ENCODE data around the gene SMAGP. TPM values are rescaled to one million over a fixed set of nuclear protein-coding genes. Genes with fewer than 3 reads are reported as not detected.
"Not testable (repeated sequence)": the region's sequence is repeated elsewhere in the genome, so short reads cannot be mapped to it uniquely, and the experiment has no call there.

SMAGP gene
- total RNA-seq, 3 donors from 2014 or later, result 5.8 to 16.1 (median 15.5) TPM

DNA sequence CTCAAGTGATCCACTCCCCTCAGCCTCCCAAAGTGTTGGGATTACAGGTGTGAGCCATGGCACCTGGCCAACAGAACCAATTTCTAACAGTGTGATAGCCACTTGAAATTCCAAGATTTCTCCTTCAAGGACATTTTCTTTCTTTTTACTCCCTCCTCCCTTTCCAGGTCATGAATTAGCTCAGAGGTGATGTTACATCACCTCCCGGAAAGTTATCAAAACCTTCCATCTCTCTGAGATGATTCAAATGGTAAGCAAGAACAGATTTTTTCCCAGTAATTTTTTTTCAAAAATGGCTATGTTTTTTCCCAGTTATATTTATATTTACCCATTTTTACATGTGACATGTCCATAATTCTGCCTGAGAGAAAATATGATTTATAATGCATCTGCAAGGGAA, 15.6 kb upstream of the SMAGP start:
- no peaks in the 10 kb centered on the region for H3K36me3 ChIP-seq
- intact Hi-C loops (cut with DNase I; ENCODE audit: low total_unique reads), result no loop called here
- DNase-seq (ENCODE audit: low spot score in 2 of 2), result no peak
- no peaks in the 10 kb centered on the region for H3K27me3 ChIP-seq
- no peak overlapping the region for H3K27ac ChIP-seq
- H3K9me3 ChIP-seq, result no peaks in the 10 kb centered on the region
- no peaks in the 10 kb centered on the region for H3K4me1 ChIP-seq
- H3K4me3 ChIP-seq, result no peak overlapping the region
- TF ChIP-seq, protein P1, sequence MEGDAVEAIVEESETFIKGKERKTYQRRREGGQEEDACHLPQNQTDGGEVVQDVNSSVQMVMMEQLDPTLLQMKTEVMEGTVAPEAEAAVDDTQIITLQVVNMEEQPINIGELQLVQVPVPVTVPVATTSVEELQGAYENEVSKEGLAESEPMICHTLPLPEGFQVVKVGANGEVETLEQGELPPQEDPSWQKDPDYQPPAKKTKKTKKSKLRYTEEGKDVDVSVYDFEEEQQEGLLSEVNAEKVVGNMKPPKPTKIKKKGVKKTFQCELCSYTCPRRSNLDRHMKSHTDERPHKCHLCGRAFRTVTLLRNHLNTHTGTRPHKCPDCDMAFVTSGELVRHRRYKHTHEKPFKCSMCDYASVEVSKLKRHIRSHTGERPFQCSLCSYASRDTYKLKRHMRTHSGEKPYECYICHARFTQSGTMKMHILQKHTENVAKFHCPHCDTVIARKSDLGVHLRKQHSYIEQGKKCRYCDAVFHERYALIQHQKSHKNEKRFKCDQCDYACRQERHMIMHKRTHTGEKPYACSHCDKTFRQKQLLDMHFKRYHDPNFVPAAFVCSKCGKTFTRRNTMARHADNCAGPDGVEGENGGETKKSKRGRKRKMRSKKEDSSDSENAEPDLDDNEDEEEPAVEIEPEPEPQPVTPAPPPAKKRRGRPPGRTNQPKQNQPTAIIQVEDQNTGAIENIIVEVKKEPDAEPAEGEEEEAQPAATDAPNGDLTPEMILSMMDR (IDR thresholded peaks at IDR 0.05), result no peak
- no peak for TF ChIP-seq POLR2AphosphoS5 (IDR thresholded peaks at IDR 0.05)
- TF ChIP-seq POLR2A (IDR thresholded peaks at IDR 0.05), result no peak

DNA sequence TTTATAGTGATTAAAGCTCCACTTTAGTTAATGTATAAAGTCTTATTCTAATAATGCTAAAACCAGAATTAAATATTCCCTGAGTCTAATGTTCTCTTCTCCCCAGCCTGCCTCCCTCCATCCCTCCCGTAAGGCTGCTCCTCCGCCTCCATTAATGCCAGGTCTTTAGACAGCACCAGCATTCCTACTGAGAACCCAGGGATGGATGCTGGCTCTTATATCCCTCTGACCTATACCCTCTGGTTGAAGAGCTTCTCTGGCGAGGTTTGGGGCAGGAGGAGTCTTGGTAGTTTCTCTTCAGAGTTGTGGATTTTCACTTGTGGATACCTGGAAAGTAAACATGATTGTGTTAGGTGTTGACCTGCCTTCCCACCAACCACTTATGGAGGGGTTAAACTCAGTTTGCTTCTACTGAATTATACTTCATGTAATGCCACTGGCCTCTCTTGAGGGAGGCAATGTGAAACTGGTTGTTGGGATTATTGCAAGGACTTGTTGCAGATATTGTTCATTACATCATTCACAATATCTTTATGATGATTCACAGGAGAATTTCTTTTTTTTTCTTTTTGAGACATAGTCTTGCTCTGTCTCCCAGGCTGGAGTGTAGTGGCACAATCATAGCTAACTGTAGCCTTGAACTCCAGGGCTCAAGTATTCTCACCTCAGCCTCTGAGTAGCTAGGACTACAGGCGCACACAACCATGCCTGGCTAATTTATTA, 11.1 kb upstream of the SMAGP start:
- H3K27me3 ChIP-seq, result no peaks in the 10 kb centered on the region
- no peak overlapping the region for H3K27ac ChIP-seq
- no peak for DNase-seq (ENCODE audit: low spot score in 2 of 2)
- H3K36me3 ChIP-seq, result no peaks in the 10 kb centered on the region
- no peaks in the 10 kb centered on the region for H3K9me3 ChIP-seq
- no peak overlapping the region for H3K4me3 ChIP-seq
- TF ChIP-seq POLR2AphosphoS5 (IDR thresholded peaks at IDR 0.05), result no peak
- TF ChIP-seq, protein P1 (IDR thresholded peaks at IDR 0.05), result no peak
- H3K4me1 ChIP-seq, result no peaks in the 10 kb centered on the region
- intact Hi-C loops (cut with DNase I; ENCODE audit: low total_unique reads), result no loop called here

GRCh38 chr12:51275088-51275487, 4.9 kb upstream of the SMAGP start:
- no peaks in the 10 kb centered on the region for H3K4me1 ChIP-seq
- TF ChIP-seq, protein P1 (IDR thresholded peaks at IDR 0.05), result no peak
- TF ChIP-seq POLR2A (IDR thresholded peaks at IDR 0.05) (no peak), POLR2AphosphoS5 (IDR thresholded peaks at IDR 0.05) (no peak)
- H3K27ac ChIP-seq, result no peak overlapping the region
- DNase-seq (ENCODE audit: low spot score in 2 of 2), result no peak
- no peaks in the 10 kb centered on the region for H3K9me3 ChIP-seq
- intact Hi-C loops (cut with DNase I; ENCODE audit: low total_unique reads), result no loop called here
- no peaks in the 10 kb centered on the region for H3K27me3 ChIP-seq
- H3K4me3 ChIP-seq, result no peak overlapping the region
- no peaks in the 10 kb centered on the region for H3K36me3 ChIP-seq

- H3K9me3 ChIP-seq; H3K4me3 ChIP-seq; H3K27me3 ChIP-seq; H3K4me1 ChIP-seq; DNase-seq (ENCODE audit: low spot score in 2 of 2); H3K27ac ChIP-seq; H3K36me3 ChIP-seq: not testable (repeated sequence)
- intact Hi-C loops (cut with DNase I; ENCODE audit: low total_unique reads), result loop anchor here (5.0 kb wide), 1 partner anchor 69 kb away; no protein-coding TSS in a partner anchor
These were observed 2.6 kb upstream of the SMAGP start for GRCh38 chr12:51272810-51273209.

DNA sequence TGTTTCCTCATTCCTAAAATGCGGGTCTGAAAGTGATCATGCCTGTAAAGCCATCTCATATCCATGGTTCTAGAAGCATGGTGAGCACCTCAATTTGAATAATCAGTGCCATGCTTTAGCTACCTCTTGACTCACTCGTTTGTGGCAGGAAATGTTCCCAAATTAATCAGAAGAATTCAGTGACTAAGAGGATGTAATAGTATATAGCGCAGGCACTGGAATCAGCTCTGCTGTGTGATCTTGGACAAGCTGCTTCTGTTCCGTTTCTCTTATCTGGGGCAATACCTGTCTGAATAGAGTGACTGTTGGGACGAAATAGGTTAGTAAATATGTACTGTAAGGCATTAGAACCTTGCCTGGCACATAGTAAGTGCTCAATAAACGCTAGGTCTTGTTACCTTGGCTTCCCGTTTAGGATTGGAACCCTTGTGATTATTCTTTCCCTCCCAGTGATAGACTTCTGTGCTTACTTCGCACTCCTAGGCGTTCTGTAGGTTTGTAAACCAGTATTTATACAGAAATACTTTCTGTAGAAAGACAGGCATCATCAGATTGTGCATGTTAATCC, 820 bp upstream of the SMAGP start:
- intact Hi-C loops (cut with DNase I; ENCODE audit: low total_unique reads), result loop anchor here (5.0 kb wide), 1 partner anchor 71 kb away; no protein-coding TSS in a partner anchor
- H3K36me3 ChIP-seq, result no peaks in the 10 kb centered on the region
- no peak for DNase-seq (ENCODE audit: low spot score in 2 of 2)
- H3K27ac ChIP-seq, result peak overlapping the region; percentile 87 to 89
- no peaks in the 10 kb centered on the region for H3K4me1 ChIP-seq
- no peaks in the 10 kb centered on the region for H3K27me3 ChIP-seq
- no peak for TF ChIP-seq POLR2AphosphoS5 (IDR thresholded peaks at IDR 0.05)
- TF ChIP-seq, protein P1 (IDR thresholded peaks at IDR 0.05), result no peak
- no peak for TF ChIP-seq POLR2A (IDR thresholded peaks at IDR 0.05)
- no peaks in the 10 kb centered on the region for H3K9me3 ChIP-seq
- H3K4me3 ChIP-seq, result peak overlapping the region; percentile 66 to 90 (median 79)
